ENCODE measurements around the gene MSLN. TPM values are rescaled to one million over a fixed set of nuclear protein-coding genes. Genes with fewer than 3 reads are reported as not detected.

Gene MSLN
- total and polyA plus RNA-seq, 2 donors (not counting 3 experiments of a cell fraction or from before 2014, with no cell fraction given) = not detected

GRCh38 chr16:720447-720989 lies 40.0 kb upstream of the MSLN start:
- Histone ChIP-seq H3K79me2 (ENCODE audit: control insufficient read depth, insufficient read depth, low read length) (no peaks in the 10 kb centered on the region), H2AFZ (ENCODE audit: low read depth, low read length) (peak overlapping the region; percentile 82), H3K36me3 (ENCODE audit: control insufficient read depth in 2 of 2, extremely low read depth in 1 of 2, insufficient read depth in 2 of 2, low read length in 2 of 2) (no peaks in the 10 kb centered on the region), H3K27ac (ENCODE audit: insufficient read depth, low read depth, low read length) (peak overlapping the region; percentile 19), H3K4me2 (ENCODE audit: insufficient read depth, low read length) (peak overlapping the region; percentile 58), H3K9me3 (replicated peaks; ENCODE audit: control insufficient read depth, insufficient read depth, low read length) (no peaks in the 10 kb centered on the region), H4K20me1 (replicated peaks; ENCODE audit: control insufficient read depth, extremely low read depth, insufficient read depth, low read length) (no peaks in the 10 kb centered on the region), H3K9ac (replicated peaks; ENCODE audit: extremely low read depth, insufficient read depth, low read length) (peak overlapping the region; percentile 35), H3K4me1 (ENCODE audit: control insufficient read depth, extremely low read depth, insufficient read depth, low read length) (peaks cover 19% of the 10 kb centered on the region), H3K27me3 (ENCODE audit: control insufficient read depth in 2 of 2, insufficient read depth in 2 of 2, low read length in 2 of 2) (no peaks in the 10 kb centered on the region), H3K9me1 (replicated peaks; ENCODE audit: control insufficient read depth, extremely low read depth, insufficient read depth, low read length) (no peaks in the 10 kb centered on the region), H3K4me3 (replicated peaks in 1 of 3; ENCODE audit: insufficient read depth in 1 of 3, low read depth in 1 of 3, low read length in 3 of 3) (peak overlapping the region; percentile 49 to 56 (median 55))
- no TSS peak for BruUV-seq (replicated peaks)
- CTCF ChIA-PET = interaction anchor here (0.9 to 2.6 kb wide), 9 partner anchors 8 to 337 kb away, joined by 3 to 17 read pairs (median 4); partner anchors contain the start of genes CHTF18, CIAO3, RPUSD1 and WDR24
- FAIRE-seq = peak; percentile 69
- intact Hi-C loops (cut with micrococcal nuclease) = no loop called here
- peak; percentile 45 for DNase-seq (ENCODE audit: low read depth, low spot score)
- POLR2A ChIA-PET = interaction anchor here (1.4 kb wide), 1 partner anchor 14 kb away, joined by 3 read pairs; no protein-coding TSS in a partner anchor
- dilution Hi-C loops (cut with MboI; ENCODE audit: extremely low pct_ligation_motif_present, low sequenced_read_pairs) = no loop called here
- TF ChIP-seq CTCF (IDR thresholded peaks at IDR 0.05; ENCODE audit: extremely low read depth in 1 of 2, insufficient read depth in 1 of 2, low read depth in 1 of 2, low read length in 2 of 2) (peak in 1 of 2 donors; percentile 29), FOS (IDR thresholded peaks at IDR 0.05; ENCODE audit: borderline replicate concordance, insufficient read depth, low read length) (no peak)

GRCh38 chr16:720990-721764 lies 39.4 kb upstream of the MSLN start, which contains the start of gene ANTKMT:
TSS of gene ANTKMT (plus strand) at chr16:721146. CDS start at chr16:721275, 129 bp downstream.
- peak; percentile 89 for FAIRE-seq

More at GRCh38 chr16:720990-721764, 39.4 kb upstream of the MSLN start, which contains the start of gene ANTKMT:
- Histone ChIP-seq H3K79me2 (ENCODE audit: control insufficient read depth, insufficient read depth, low read length) (no peaks in the 10 kb centered on the region), H3K9me1 (replicated peaks; ENCODE audit: control insufficient read depth, extremely low read depth, insufficient read depth, low read length) (no peaks in the 10 kb centered on the region), H3K36me3 (ENCODE audit: control insufficient read depth in 2 of 2, extremely low read depth in 1 of 2, insufficient read depth in 2 of 2, low read length in 2 of 2) (no peaks in the 10 kb centered on the region), H3K9me3 (replicated peaks; ENCODE audit: control insufficient read depth, insufficient read depth, low read length) (no peaks in the 10 kb centered on the region), H3K4me2 (ENCODE audit: insufficient read depth, low read length) (peak within 1 kb of the TSS; percentile 58), H3K4me3 (replicated peaks in 1 of 3; ENCODE audit: insufficient read depth in 1 of 3, low read depth in 1 of 3, low read length in 3 of 3) (peak within 1 kb of the TSS; percentile 49 to 56 (median 55)), H3K27me3 (ENCODE audit: control insufficient read depth in 2 of 2, insufficient read depth in 2 of 2, low read length in 2 of 2) (no peaks in the 10 kb centered on the region), H4K20me1 (replicated peaks; ENCODE audit: control insufficient read depth, extremely low read depth, insufficient read depth, low read length) (no peaks in the 10 kb centered on the region), H3K9ac (replicated peaks; ENCODE audit: extremely low read depth, insufficient read depth, low read length) (peak within 1 kb of the TSS; percentile 35), H3K27ac (ENCODE audit: insufficient read depth, low read depth, low read length) (peak within 1 kb of the TSS; percentile 19), H2AFZ (ENCODE audit: low read depth, low read length) (peak within 1 kb of the TSS; percentile 82), H3K4me1 (ENCODE audit: control insufficient read depth, extremely low read depth, insufficient read depth, low read length) (peaks cover 15% of the 10 kb centered on the region)
- TF ChIP-seq FOS (IDR thresholded peaks at IDR 0.05; ENCODE audit: borderline replicate concordance, insufficient read depth, low read length) = no peak
- TF ChIP-seq MYC (IDR thresholded peaks at IDR 0.05; ENCODE audit: low read depth, low read length) = no peak
- TF ChIP-seq GATA2 (IDR thresholded peaks at IDR 0.05; ENCODE audit: insufficient read depth, insufficient read length, low read depth, low read length) = no peak
- no peak for TF ChIP-seq EZH2 (IDR thresholded peaks at IDR 0.05; ENCODE audit: borderline replicate concordance, low read depth, low read length, severe bottlenecking)
- peak; percentile 80 for TF ChIP-seq POLR2A (IDR thresholded peaks at IDR 0.05; ENCODE audit: low read depth, low read length)
- TF ChIP-seq CTCF (IDR thresholded peaks at IDR 0.05; ENCODE audit: extremely low read depth in 1 of 2, insufficient read depth in 1 of 2, low read depth in 1 of 2, low read length in 2 of 2) = no peak
- peak; percentile 83 for TF ChIP-seq POLR2AphosphoS5 (IDR thresholded peaks at IDR 0.05; ENCODE audit: insufficient read depth, low read depth, low read length)
- TF ChIP-seq JUN (IDR thresholded peaks at IDR 0.05; ENCODE audit: borderline replicate concordance, insufficient read depth, insufficient read length, low read depth) = no peak
- no peak for TF ChIP-seq MAX (IDR thresholded peaks at IDR 0.05; ENCODE audit: insufficient read depth, insufficient read length)
- peak; percentile 64 for DNase-seq (ENCODE audit: low read depth, low spot score)
- BruUV-seq (replicated peaks) = no TSS peak
- dilution Hi-C loops (cut with MboI; ENCODE audit: extremely low pct_ligation_motif_present, low sequenced_read_pairs) = no loop called here
- ChIA-PET POLR2A (interaction anchor here (1.4 kb wide), 1 partner anchor 14 kb away, joined by 3 read pairs; no protein-coding TSS in a partner anchor), CTCF (interaction anchor here (0.7 to 2.6 kb wide), 7 partner anchors 9 to 64 kb away, joined by 3 to 17 read pairs (median 5); partner anchors contain the start of gene WDR24)
- intact Hi-C loops (cut with micrococcal nuclease) = no loop called here

Measured in endothelial cell of umbilical vein (primary cell).